GM21723 (cell line): ENCODE measurements around the gene WNT9A.
"Not testable (repeated sequence)": the region's sequence is repeated elsewhere in the genome, so short reads cannot be mapped to it uniquely, and the experiment has no call there.

Experiments used
- ATAC-seq: cut with Tn5 transposase; IDR thresholded peaks from one replicate; pipeline ENCODE4 v1.9.1; 2021; ENCODE audit warnings: mild to moderate bottlenecking, moderate library complexity; ENCODE audit not compliant: unreplicated experiment

Gene WNT9A

GRCh38 chr1:227912866-227913265 is 34.9 kb downstream of the WNT9A start:
- ATAC-seq: no peak

GRCh38 chr1:227911376-227911775 is 36.4 kb downstream of the WNT9A start:
- no peak for ATAC-seq

- ATAC-seq: no peak
Observed at GRCh38 chr1:227910511-227911153, 37.1 kb downstream of the WNT9A start.

- ATAC-seq: not testable (repeated sequence)
Observed at GRCh38 chr1:227909923-227910328, 37.8 kb downstream of the WNT9A start.

DNA sequence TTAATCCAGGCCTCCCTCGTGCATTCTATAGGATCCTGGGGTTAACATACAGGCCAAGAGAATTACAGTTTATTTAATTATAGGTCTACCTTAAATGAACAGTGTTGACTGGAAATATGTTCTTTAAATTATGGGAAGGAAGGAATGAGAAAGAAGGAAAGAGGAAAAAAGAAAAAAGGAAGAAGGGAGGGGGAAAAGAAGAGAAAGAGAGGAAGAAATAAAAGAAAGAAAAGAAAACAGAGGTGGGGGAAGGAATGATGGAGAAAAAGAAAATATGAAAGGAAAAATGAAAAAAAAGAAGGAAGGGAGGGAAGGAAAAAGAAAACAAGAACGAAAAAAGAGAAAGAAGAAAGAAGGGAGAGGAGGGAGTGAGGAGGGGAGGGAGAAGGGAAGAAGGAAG is 38.5 kb downstream of the WNT9A start:
- ATAC-seq: no peak

DNA sequence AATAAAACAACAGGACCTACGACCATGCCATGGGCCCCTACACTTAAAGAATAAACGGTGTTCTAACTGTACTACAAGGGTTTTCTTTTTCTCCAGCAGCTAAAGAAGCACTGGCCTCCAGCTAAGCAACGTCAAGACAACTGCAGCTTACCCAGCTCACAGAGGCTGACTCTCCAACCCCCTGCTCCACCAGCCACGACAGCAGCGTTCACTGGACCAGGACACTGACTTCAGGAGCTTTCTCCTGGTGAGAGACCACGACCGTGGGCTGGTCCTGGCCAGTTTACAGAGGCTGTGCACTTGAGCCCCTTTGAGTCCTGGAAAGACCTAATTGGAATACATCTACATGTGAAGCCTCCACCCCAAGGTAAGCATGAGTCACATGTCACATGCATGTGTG is 39.4 kb downstream of the WNT9A start:
- no peak for ATAC-seq

DNA sequence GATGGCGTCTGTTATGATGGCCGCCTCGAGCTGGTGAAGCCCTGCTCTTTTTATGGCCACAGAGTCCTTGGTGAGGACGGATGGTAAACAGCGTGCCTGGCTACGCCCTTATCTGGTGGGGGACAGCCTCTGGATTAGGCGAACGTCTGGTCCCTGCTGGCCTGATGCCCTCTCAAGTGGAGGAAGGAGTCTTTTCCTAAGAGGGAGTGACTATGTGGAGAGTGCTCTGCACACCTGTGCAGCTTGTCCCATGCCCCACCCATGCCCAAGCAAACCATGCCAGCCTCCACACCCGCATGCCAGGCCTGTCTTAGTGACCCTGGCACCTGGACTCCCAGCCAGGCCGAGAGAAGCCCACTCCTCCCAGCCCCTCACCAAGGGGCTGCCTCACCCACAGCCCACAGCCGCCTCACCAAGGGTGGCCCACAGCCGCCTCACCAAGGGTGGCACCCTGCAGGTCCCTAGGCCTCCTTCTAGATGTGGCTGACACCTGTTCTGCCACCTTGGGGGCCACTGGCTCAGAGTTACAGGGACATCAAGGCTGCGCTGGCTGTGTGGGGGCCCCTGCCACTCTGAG is 40.2 kb downstream of the WNT9A start:
- no peak for ATAC-seq

GRCh38 chr1:227906550-227907071 is 41.1 kb downstream of the WNT9A start:
- ATAC-seq: no peak

DNA sequence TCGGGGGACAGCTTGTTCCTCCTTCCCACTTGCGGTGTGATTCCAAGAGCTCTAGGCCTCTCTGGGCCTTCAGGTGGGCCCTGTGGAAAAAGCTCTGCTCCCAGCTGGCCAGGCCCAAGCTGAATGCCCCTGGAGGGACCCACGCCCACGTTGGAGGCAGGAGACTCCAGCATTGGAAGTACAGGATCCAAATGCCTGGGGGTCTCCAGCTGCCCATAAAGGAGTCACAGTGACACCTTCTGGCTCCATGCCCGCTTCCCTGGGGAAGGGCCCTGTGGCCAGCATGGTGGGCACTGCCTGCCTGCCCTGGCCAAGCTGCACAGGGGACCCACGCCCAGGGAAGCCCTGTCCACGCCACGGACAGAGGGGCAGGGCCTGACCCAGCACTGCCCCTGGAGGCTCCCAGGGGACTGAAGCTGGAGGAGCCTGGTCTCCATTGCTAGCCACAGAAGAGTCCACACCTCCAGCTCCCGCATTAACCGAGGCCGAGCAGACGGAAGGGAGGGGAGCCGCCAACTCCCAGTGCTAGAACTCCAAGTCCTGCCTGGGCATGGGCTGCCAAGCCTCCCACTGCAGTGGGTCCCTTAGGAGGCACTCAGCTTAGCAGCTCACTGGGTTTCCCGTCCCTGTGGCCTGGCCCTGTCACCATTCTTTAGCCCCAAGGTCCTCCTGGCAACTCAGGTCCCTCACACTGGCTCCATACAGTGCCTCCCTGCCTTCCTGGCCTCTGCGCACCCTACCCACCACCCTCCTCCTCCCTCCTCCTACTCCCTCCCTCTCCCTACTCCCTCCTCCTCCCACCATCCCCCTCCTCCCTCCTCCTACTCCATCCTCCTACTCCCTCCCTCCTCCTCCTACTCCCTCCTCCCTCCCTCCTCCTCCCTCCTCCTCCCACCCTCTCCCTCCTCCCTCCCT is 41.9 kb downstream of the WNT9A start:
- ATAC-seq: no peak

DNA sequence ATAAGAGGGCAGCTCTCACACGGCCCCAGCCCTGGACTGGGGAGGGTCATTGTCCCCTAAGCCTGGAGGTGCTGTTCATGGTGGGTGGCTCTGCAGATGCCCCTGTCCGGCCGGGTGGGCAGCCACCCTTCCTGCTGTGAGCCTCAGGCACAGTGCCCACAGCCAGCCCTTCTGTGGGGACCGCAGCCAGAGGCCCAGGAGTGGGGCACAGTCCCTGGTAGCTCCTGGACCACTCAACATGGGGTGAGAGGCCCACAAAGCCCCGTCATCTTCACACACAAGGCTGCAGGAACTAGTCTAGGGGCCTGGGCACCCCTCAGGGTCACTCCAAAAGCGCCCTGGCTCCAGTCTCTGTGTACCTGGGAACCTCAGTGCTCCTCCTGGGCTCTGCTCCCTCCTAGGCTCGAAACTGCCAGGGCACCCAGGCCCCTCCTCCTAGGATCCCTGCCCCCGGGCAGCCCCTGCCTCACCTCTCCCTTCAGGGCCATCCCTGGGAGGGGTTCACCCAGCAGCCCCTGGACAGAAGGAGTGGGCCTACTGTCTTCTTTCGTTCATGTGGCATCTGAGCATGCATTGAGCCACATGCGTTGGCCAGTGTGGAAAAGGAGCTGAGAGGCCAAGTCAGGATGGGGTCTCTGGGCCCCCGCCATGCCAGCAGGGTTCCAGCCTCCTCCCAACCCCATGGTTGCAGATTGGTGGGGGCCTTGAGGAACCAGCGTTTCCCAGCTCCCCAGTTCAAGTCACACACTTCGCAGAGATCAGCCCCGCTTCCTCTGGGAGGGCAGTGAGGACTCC is 43.0 kb downstream of the WNT9A start:
- no peak for ATAC-seq

- no peak for ATAC-seq
Observed at GRCh38 chr1:227903614-227904501, 43.9 kb downstream of the WNT9A start.

DNA sequence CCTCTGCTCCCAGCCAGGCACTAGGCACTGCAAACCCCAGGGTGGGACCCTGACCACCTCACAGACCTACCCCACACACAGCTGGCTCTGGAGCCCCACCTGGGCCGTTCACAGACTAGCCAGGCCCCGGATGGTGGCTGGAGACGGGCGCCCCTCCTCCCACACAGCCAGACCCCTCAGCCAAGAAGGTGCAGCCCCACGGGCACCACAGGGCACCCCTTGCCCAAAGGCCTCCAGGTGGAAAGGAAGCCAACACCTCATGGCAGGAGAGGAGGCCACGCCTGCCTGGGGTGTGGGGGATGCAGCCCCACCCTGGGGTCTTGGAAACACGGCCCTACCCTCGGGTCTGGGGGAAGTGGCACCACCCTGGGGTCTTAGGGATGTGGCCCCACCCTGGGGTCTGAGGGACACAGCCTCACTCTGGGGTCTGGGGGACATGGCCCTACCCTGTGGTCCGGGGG is 44.6 kb downstream of the WNT9A start:
- ATAC-seq: no peak

- ATAC-seq: no peak
Observed at GRCh38 chr1:227902641-227902990, 45.1 kb downstream of the WNT9A start.

DNA sequence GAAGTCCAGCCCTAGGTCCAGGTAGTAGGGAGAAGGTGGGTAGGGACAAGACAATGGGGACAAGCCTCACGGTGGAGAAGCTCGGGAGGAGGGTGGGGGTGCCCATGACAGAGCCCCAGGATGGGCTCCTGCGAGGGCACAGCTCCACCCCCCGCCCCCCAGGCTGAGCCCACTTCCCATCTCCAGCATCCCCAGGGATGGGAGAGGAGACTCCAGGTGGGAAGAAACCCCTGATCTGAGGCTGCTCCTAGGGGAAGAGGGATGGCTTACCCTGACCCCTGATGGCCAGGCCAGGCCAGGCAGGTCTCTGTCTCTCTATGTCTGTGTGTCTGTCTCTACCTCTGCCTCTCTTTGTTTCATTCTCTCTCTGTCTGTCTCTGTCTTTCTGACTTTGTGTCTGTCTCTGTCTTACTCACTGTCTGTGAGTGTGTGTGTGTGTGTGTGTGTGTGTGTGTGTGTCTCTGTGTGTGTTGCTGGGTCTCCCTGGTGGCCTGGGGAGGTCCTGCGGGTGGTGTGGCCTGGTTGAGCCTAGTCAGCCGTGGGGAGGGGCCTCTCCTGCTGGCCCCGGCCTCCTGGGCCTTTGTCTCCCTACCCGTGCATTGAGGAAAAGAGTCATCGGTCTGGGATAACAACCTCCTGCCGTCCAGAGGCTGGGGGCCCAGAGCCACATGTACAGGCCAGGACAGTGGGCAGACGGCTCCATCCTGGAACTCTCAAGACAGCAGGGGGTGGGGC is 45.7 kb downstream of the WNT9A start:
- ATAC-seq: no peak

DNA sequence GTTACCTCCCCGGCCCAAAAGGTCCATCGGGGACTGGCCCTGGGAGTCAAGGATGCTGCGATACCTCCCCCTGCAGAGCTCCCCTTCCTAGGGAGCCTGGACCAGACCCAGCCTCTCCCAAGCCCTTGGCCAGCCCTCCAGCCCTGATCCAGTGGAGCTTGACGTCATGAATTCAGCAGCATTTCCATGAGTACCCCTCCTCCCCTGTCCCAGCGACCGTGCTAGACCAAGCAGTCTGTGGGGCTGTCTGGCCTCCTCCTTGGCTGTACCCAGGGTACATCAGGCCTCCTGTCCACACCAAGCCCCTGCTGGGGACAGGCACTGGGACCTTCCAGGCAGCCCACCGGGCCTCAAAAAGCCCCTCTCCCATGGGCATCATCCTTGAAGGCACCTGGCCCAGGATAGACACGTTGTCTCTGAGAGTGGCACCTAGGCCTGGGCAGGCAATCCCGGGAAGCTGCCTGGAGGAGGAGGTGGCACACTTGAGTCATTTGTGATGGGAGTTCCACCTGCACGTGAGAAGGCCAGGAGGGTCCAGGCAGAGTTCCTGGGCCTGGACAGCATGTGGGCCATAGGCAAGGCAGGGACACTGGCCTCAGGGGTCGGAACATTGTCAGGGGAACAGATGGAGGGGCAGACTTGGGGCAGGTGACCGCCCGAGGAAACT is 46.4 kb downstream of the WNT9A start:
- no peak for ATAC-seq

DNA sequence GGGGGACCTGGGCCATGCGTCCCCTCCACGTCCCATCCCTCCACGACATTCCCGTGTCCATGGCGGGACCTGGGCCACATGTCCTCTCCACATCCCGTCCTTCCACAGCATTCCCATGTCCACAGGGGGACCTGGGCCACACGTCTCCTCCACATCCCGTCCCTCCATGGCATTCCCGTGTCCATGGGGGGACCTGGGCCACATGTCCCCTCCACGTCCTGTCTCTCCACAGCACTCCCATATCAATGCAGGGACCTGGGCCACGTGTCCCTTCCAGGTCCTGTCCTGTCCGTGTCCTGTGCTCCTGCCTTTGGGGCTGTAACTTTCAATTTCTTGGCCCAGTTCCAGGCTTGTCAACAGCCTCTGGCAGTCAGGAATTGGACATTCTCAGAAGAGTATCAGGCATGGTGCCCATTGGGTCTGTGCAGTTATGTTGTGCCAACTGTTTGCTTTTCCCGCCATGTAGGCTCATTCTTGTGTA is 47.1 kb downstream of the WNT9A start:
- no peak for ATAC-seq

DNA sequence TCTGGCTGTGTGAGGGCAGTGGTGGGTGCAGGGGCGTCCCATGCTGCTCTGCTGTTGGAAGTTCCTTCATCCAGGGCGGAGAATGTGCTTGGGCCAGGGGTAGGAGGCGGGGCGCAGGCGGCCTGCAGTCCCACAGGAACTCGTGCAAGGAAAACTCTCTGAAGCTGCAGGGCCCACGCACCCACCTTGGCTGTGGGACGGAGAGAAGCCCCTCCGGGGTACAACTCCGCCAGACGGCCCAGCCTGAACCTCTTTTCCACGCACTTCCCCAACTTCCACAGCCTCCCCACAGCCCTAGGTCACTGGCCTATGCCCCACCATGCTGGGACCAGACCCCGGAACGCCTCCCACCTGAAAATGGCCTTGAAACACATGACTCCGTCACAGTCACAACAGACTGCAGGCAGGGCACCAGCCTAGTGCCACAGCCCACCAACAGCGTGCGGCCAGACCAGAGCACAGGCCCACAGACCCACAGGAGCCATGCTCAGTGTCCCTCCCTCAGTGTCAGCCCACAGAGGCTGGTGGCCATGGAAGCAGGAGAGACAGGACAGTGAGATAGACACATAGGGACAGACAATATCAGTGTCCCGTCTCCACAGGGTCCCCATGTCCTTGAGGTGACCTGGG is 47.8 kb downstream of the WNT9A start:
- ATAC-seq: no peak
